GM23338 (cell line): ENCODE results near the gene RGL3. TPM values are rescaled to one million over a fixed set of nuclear protein-coding genes. Genes with fewer than 3 reads are reported as not detected.
A peak's percentile ranks its signal among the peaks of the same experiment; 100 is the strongest.

Experiments used
- ATAC-seq: fragments of 200-7000 bp; cut with Tn5 transposase; 3 replicates; pipeline ENCODE4 v1.9.1; 2020
- DNase-seq: peaks from one replicate; pipeline ENCODE4 v3.0.0-alpha.2; 2015; ENCODE audit warnings: low spot score
- H2AFZ ChIP-seq: fragments of 200-600 bp; sonication (generic); 2 replicates; pipeline ENCODE4 v1.8.0; 2016; ENCODE audit warnings: antibody characterized with exemption, mild to moderate bottlenecking, moderate library complexity
- H3F3A ChIP-seq: fragments of 200-600 bp; sonication (generic); replicated peaks from 2 replicates; pipeline ENCODE4 v1.8.0; 2017; ENCODE audit warnings: antibody characterized with exemption, mixed run types, low read depth
- H3K27ac ChIP-seq: fragments of 200-600 bp; sonication (generic); 2 replicates; pipeline ENCODE4 v1.6.1; 2016; ENCODE audit warnings: low read depth
- H3K27me3 ChIP-seq: fragments of 200-600 bp; sonication (generic); 2 replicates; pipeline ENCODE4 v1.8.0; 2016; ENCODE audit warnings: mild to moderate bottlenecking, mixed run types, moderate library complexity; ENCODE audit not compliant: insufficient read depth
- H3K36me3 ChIP-seq: fragments of 200-600 bp; sonication (generic); 2 replicates; pipeline ENCODE4 v1.8.0; 2016; ENCODE audit warnings: mild to moderate bottlenecking; ENCODE audit not compliant: insufficient read depth
- H3K4me1 ChIP-seq: fragments of 200-600 bp; sonication (generic); 2 replicates; pipeline ENCODE4 v1.8.0; 2016; ENCODE audit warnings: mild to moderate bottlenecking, moderate library complexity; ENCODE audit not compliant: insufficient read depth
- H3K4me2 ChIP-seq: fragments of 200-600 bp; sonication (generic); 2 replicates; pipeline ENCODE4 v1.7.1; 2017; ENCODE audit warnings: mixed run types
- H3K4me3 ChIP-seq: fragments of 200-600 bp; sonication (generic); 2 replicates; pipeline ENCODE4 v1.6.1; 2016; ENCODE audit warnings: mixed run types
- H3K79me2 ChIP-seq: fragments of 200-600 bp; sonication (generic); replicated peaks from 2 replicates; pipeline ENCODE4 v1.8.0; 2017; ENCODE audit warnings: mild to moderate bottlenecking; ENCODE audit not compliant: insufficient read depth
- H3K9me2 ChIP-seq: fragments of 200-600 bp; sonication (generic); 2 replicates; pipeline ENCODE4 v1.8.0; 2017; ENCODE audit not compliant: insufficient read depth
- H4K20me1 ChIP-seq: fragments of 200-600 bp; sonication (generic); replicated peaks from 2 replicates; pipeline ENCODE4 v1.8.0; 2017; ENCODE audit warnings: mild to moderate bottlenecking; ENCODE audit not compliant: insufficient read depth
- H3K27ac Mint-ChIP-seq: 2 replicates; pipeline ENCODE4 v1.8.0; 2020; ENCODE audit warnings: inconsistent platforms, mild to moderate bottlenecking, moderate library complexity, mixed read lengths
- H3K27me3 Mint-ChIP-seq: 3 replicates; pipeline ENCODE4 v1.8.0; 2022; ENCODE audit warnings: low read depth, mild to moderate bottlenecking, moderate library complexity, mixed read lengths, inconsistent platforms; ENCODE audit not compliant: insufficient read depth, poor library complexity
- H3K36me3 Mint-ChIP-seq: 3 replicates; pipeline ENCODE4 v1.8.0; 2021; ENCODE audit warnings: low read depth, mild to moderate bottlenecking, inconsistent platforms, moderate library complexity, mixed read lengths
- H3K4me1 Mint-ChIP-seq: 3 replicates; pipeline ENCODE4 v1.8.0; 2020; ENCODE audit warnings: mild to moderate bottlenecking, inconsistent platforms, mixed read lengths
- H3K4me3 Mint-ChIP-seq: 3 replicates; pipeline ENCODE4 v1.8.0; 2021; ENCODE audit warnings: moderate library complexity, mild to moderate bottlenecking, inconsistent platforms, mixed read lengths
- H3K9me3 Mint-ChIP-seq: 3 replicates; pipeline ENCODE4 v1.8.0; 2020; ENCODE audit warnings: moderate library complexity, mild to moderate bottlenecking, inconsistent platforms, mixed read lengths
- CREB1 ChIP-seq: fragments of 250-450 bp; sonication (Bioruptor Pico); IDR thresholded peaks from 2 replicates; pipeline ENCODE4 v1.5.0; 2020; ENCODE audit warnings: low read depth, mild to moderate bottlenecking, moderate library complexity
- ETS1 ChIP-seq: IDR thresholded peaks from 2 replicates; pipeline ENCODE4 v1.6.1; 2016; ENCODE audit warnings: antibody characterized with exemption
- EZH2phosphoT487 ChIP-seq: fragments of 200-600 bp; sonication (generic); IDR thresholded peaks from one replicate; pipeline ENCODE4 v1.8.1; 2018; ENCODE audit warnings: antibody characterized with exemption; ENCODE audit not compliant: unreplicated experiment
- JUNB ChIP-seq: IDR thresholded peaks from one replicate; pipeline ENCODE4 v1.6.1; 2016; ENCODE audit warnings: antibody characterized with exemption; ENCODE audit not compliant: unreplicated experiment
- NANOG ChIP-seq: IDR thresholded peaks from 2 replicates; pipeline ENCODE4 v1.6.1; 2016; ENCODE audit warnings: antibody characterized with exemption, borderline replicate concordance
- STAT1 ChIP-seq: IDR thresholded peaks from one replicate; pipeline ENCODE4 v1.6.1; 2016; ENCODE audit warnings: antibody characterized with exemption; ENCODE audit not compliant: unreplicated experiment
- ZNF331 ChIP-seq: fragments of 250-450 bp; sonication (Bioruptor Pico); IDR thresholded peaks from 2 replicates; pipeline ENCODE4 v1.5.0; 2020; ENCODE audit warnings: low read depth, mild to moderate bottlenecking, moderate library complexity
- polyA plus RNA-seq: library from polyadenylated mRNA; unstranded; fragments of >200 nt; fragmentation: Nextera tagmentation; extraction: Ambion mirVana; gene quantifications from 2 replicates; pipeline ENCODE4 v1.2.1, GENCODE V29; 2016
- small RNA-seq: library from RNA; depleted of rRNA; stranded (forward); fragments of <200 nt; gene quantifications from one replicate; pipeline ENCODE3, GENCODE V24; 2014; ENCODE audit warnings: low replicate concordance
- total RNA-seq: library from RNA; depleted of rRNA; stranded (reverse); fragments of >200 nt; shearing (Covaris generic); gene quantifications from 2 replicates; pipeline ENCODE4 v1.2.3, GENCODE V29; 2014; rRNA removed
- TF ChIP-seq, protein P1 (sequence below), 2 experiments: fragments of 200-600 bp in 1 of 2; sonication (generic) in 1 of 2; conservative IDR thresholded peaks; 2 replicates each; pipeline versions ENCODE4 v1.5.1 to v1.6.1; 2016 to 2017; ENCODE audit warnings: antibody characterized with exemption in 2 of 2, low read depth in 2 of 2, mild to moderate bottlenecking in 2 of 2, moderate library complexity in 1 of 2

Gene RGL3
- total and polyA plus RNA-seq, 2 experiments from 2014 or later = 48.8 to 49.4 TPM

- ATAC-seq = no peak
- no peak overlapping the region for H2AFZ ChIP-seq
- peaks cover 29% of the 10 kb centered on the region for H3K27me3 Mint-ChIP-seq
- H3K36me3 Mint-ChIP-seq = peaks cover 14% of the 10 kb centered on the region
- no peaks in the 10 kb centered on the region for H3K27me3 ChIP-seq
- no peaks in the 10 kb centered on the region for H3K79me2 ChIP-seq
- H3K9me3 Mint-ChIP-seq = peaks cover 8% of the 10 kb centered on the region; the same call in 1 of the 3 replicates
- H3F3A ChIP-seq = no peaks in the 10 kb centered on the region
- no peaks in the 10 kb centered on the region for H4K20me1 ChIP-seq
- H3K27ac Mint-ChIP-seq = peak overlapping the region; percentile 93
- DNase-seq = no peak
- H3K36me3 ChIP-seq = no peaks in the 10 kb centered on the region
- H3K4me3 ChIP-seq = peak overlapping the region; percentile 61
- peaks cover 5% of the 10 kb centered on the region; the same call in 1 of the 2 replicates for H3K4me1 ChIP-seq
- peak overlapping the region; percentile 95 for H3K4me3 Mint-ChIP-seq
- no peak overlapping the region for H3K27ac ChIP-seq
- no peaks in the 10 kb centered on the region for H3K9me2 ChIP-seq
- peaks cover 21% of the 10 kb centered on the region for H3K4me1 Mint-ChIP-seq
- TF ChIP-seq EZH2phosphoT487 = no peak
- TF ChIP-seq ZNF331 (CRISPR knock-in tag) = no peak
- no peak for TF ChIP-seq ETS1
- TF ChIP-seq, protein P1, sequence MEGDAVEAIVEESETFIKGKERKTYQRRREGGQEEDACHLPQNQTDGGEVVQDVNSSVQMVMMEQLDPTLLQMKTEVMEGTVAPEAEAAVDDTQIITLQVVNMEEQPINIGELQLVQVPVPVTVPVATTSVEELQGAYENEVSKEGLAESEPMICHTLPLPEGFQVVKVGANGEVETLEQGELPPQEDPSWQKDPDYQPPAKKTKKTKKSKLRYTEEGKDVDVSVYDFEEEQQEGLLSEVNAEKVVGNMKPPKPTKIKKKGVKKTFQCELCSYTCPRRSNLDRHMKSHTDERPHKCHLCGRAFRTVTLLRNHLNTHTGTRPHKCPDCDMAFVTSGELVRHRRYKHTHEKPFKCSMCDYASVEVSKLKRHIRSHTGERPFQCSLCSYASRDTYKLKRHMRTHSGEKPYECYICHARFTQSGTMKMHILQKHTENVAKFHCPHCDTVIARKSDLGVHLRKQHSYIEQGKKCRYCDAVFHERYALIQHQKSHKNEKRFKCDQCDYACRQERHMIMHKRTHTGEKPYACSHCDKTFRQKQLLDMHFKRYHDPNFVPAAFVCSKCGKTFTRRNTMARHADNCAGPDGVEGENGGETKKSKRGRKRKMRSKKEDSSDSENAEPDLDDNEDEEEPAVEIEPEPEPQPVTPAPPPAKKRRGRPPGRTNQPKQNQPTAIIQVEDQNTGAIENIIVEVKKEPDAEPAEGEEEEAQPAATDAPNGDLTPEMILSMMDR (conservative IDR thresholded peaks at IDR 0.05; ENCODE audit: low read depth in 2 of 2) = no peak
- TF ChIP-seq CREB1 (CRISPR knock-in tag) = no peak
- TF ChIP-seq NANOG = no peak
- no peak for TF ChIP-seq STAT1
- TF ChIP-seq JUNB = no peak
- H3K4me2 ChIP-seq = peak overlapping the region; percentile 80
These were observed 73.9 kb downstream of the RGL3 start for GRCh38 chr19:11345122-11345803.

Small RNA genes lying within 50 kb of the gene (small RNA-seq; reads per million reads assigned to genes)
- not detected for gene RF00019

Other genes with a start within 250 kb of the RGL3 start
- gene KANK2, start 221.8 kb downstream of the RGL3 start, total RNA-seq = 47.5 and 65.4 TPM in 2 replicates
- 14.7 and 15.9 TPM in 2 replicates for gene KANK2, start 221.8 kb downstream of the RGL3 start, polyA plus RNA-seq
- not detected in 2 replicates for gene ANGPTL8, start 179.7 kb downstream of the RGL3 start, total RNA-seq
- 0.42 TPM in 1 of 2 replicates, not detected in the other for gene ANGPTL8, start 179.7 kb downstream of the RGL3 start, polyA plus RNA-seq
- 48.3 and 49.0 TPM in 2 replicates for gene DOCK6, start 156.8 kb downstream of the RGL3 start, total RNA-seq
- 28.9 and 34.6 TPM in 2 replicates for gene DOCK6, start 156.8 kb downstream of the RGL3 start, polyA plus RNA-seq
- not detected in 2 replicates for gene TSPAN16, start 123.2 kb downstream of the RGL3 start, total RNA-seq
- gene TSPAN16, start 123.2 kb downstream of the RGL3 start, polyA plus RNA-seq = not detected in 2 replicates
- gene RAB3D, start 79.7 kb downstream of the RGL3 start, total RNA-seq = 16.9 and 21.2 TPM in 2 replicates
- gene RAB3D, start 79.7 kb downstream of the RGL3 start, polyA plus RNA-seq = 3.8 and 5.3 TPM in 2 replicates
- gene TMEM205, start 73.0 kb downstream of the RGL3 start, total RNA-seq = 223 and 293 TPM in 2 replicates
- 114 and 123 TPM in 2 replicates for gene TMEM205, start 73.0 kb downstream of the RGL3 start, polyA plus RNA-seq
- gene CCDC159, start 72.8 kb downstream of the RGL3 start, total RNA-seq = 3.4 and 3.5 TPM in 2 replicates
- 5.1 and 6.2 TPM in 2 replicates for gene CCDC159, start 72.8 kb downstream of the RGL3 start, polyA plus RNA-seq
- 5.7 and 12.0 TPM in 2 replicates for gene PLPPR2, start 63.9 kb downstream of the RGL3 start, total RNA-seq
- 5.0 and 9.0 TPM in 2 replicates for gene PLPPR2, start 63.9 kb downstream of the RGL3 start, polyA plus RNA-seq
- 2.1 and 4.1 TPM in 2 replicates for gene SWSAP1, start 44.6 kb downstream of the RGL3 start, total RNA-seq
- 6.1 and 6.6 TPM in 2 replicates for gene SWSAP1, start 44.6 kb downstream of the RGL3 start, polyA plus RNA-seq
- gene EPOR, start 35.0 kb downstream of the RGL3 start, total RNA-seq = 6.8 and 12.0 TPM in 2 replicates
- gene EPOR, start 35.0 kb downstream of the RGL3 start, polyA plus RNA-seq = 9.1 and 9.2 TPM in 2 replicates
- gene ODAD3, start 15.8 kb upstream of the RGL3 start, total RNA-seq = 0.54 and 1.5 TPM in 2 replicates
- gene ODAD3, start 15.8 kb upstream of the RGL3 start, polyA plus RNA-seq = 6.1 TPM in 2 replicates
- gene PRKCSH, start 16.3 kb upstream of the RGL3 start, total RNA-seq = 107 and 130 TPM in 2 replicates
- 85.3 and 90.3 TPM in 2 replicates for gene PRKCSH, start 16.3 kb upstream of the RGL3 start, polyA plus RNA-seq
- 1.2 and 1.7 TPM in 2 replicates for gene ELAVL3, start 61.7 kb upstream of the RGL3 start, total RNA-seq
- 0.45 and 0.63 TPM in 2 replicates for gene ELAVL3, start 61.7 kb upstream of the RGL3 start, polyA plus RNA-seq
- 4.9 and 5.3 TPM in 2 replicates for gene ZNF653, start 86.5 kb upstream of the RGL3 start, total RNA-seq
- gene ZNF653, start 86.5 kb upstream of the RGL3 start, polyA plus RNA-seq = 2.5 and 4.1 TPM in 2 replicates
- 61.1 and 66.5 TPM in 2 replicates for gene ECSIT, start 109.8 kb upstream of the RGL3 start, total RNA-seq
- 36.6 and 42.7 TPM in 2 replicates for gene ECSIT, start 109.8 kb upstream of the RGL3 start, polyA plus RNA-seq
- gene CNN1, start 119.5 kb upstream of the RGL3 start, total RNA-seq = 17.0 and 20.9 TPM in 2 replicates
- 13.3 and 22.7 TPM in 2 replicates for gene CNN1, start 119.5 kb upstream of the RGL3 start, polyA plus RNA-seq
- gene ELOF1, start 139.9 kb upstream of the RGL3 start, total RNA-seq = 50.3 and 73.3 TPM in 2 replicates
- 98.0 and 103 TPM in 2 replicates for gene ELOF1, start 139.9 kb upstream of the RGL3 start, polyA plus RNA-seq
- 12.4 and 12.8 TPM in 2 replicates for gene ACP5, start 158.3 kb upstream of the RGL3 start, total RNA-seq
- gene ACP5, start 158.3 kb upstream of the RGL3 start, polyA plus RNA-seq = 5.6 and 6.7 TPM in 2 replicates
- gene ZNF627, start 178.2 kb upstream of the RGL3 start, total RNA-seq = 12.9 and 15.4 TPM in 2 replicates
- gene ZNF627, start 178.2 kb upstream of the RGL3 start, polyA plus RNA-seq = 7.7 and 9.0 TPM in 2 replicates